ENCODE data around the gene WDR5. TPM values are rescaled to one million over a fixed set of nuclear protein-coding genes. Genes with fewer than 3 reads are reported as not detected.
A peak's percentile ranks its signal among the peaks of the same experiment; 100 is the strongest.

WDR5 gene
- total RNA-seq, 1 donor: 22.0 TPM

DNA sequence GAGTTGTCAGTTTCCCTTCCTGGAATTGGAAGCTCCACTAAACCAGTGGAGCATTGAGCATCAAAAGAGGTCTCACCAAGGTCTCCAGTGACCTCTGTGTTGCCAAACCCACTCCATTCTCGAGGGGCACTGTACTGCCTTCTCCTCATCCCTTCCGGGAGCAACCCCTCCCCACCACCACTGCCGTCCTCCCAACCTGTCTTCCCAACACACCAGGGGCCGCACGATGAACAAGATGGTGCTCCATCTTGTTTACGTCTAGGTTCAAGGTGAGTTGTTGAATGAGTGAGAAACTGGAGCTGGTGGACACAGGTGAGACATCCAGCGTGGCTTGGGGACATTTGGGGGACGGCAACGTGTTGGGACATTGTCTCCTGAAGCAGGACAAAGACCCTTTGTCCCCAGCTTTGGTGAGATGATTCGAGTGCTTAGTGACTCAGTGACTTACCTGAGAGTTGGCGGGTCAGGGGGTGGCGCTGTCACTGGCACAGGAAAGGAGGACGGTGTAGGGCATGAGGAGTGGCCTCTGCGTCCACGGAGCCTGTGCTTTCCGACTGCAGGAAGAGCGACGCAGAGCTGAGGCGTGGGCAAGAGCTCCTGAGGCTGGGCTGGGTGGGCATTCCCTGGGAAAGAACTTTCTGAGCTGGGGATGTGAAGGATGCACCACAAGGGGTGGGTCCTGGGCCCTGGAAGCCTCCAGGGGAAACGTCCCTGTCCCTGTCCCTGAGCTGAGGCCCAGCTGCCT is 73.3 kb downstream of the WDR5 start:
- DNase-seq (ENCODE audit: low read depth): no peak
- TF ChIP-seq, protein P1, sequence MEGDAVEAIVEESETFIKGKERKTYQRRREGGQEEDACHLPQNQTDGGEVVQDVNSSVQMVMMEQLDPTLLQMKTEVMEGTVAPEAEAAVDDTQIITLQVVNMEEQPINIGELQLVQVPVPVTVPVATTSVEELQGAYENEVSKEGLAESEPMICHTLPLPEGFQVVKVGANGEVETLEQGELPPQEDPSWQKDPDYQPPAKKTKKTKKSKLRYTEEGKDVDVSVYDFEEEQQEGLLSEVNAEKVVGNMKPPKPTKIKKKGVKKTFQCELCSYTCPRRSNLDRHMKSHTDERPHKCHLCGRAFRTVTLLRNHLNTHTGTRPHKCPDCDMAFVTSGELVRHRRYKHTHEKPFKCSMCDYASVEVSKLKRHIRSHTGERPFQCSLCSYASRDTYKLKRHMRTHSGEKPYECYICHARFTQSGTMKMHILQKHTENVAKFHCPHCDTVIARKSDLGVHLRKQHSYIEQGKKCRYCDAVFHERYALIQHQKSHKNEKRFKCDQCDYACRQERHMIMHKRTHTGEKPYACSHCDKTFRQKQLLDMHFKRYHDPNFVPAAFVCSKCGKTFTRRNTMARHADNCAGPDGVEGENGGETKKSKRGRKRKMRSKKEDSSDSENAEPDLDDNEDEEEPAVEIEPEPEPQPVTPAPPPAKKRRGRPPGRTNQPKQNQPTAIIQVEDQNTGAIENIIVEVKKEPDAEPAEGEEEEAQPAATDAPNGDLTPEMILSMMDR (IDR thresholded peaks at IDR 0.05; ENCODE audit: insufficient read depth, low read depth, low read length): no peak
- H3K4me3 ChIP-seq (ENCODE audit: low read depth, low read length): no peak overlapping the region

Small RNAs within 50 kb of the gene (small RNA-seq; reads per million reads assigned to genes)
- 535 reads per million, percentile 98 among the genes with 10 or more reads in this experiment for gene RNU6ATAC

Other genes starting within 250 kb of the WDR5 start
- gene VAV2, start 143.8 kb upstream of the WDR5 start, total RNA-seq: 9.7 and 13.4 TPM in 2 replicates
- gene BRD3OS, start 110.6 kb upstream of the WDR5 start, total RNA-seq: 18.4 and 22.9 TPM in 2 replicates
- gene BRD3, start 68.1 kb upstream of the WDR5 start, total RNA-seq: 3.5 and 5.2 TPM in 2 replicates
- not detected in 2 replicates for gene RNU6ATAC, start 28.5 kb downstream of the WDR5 start, total RNA-seq
- 14.2 and 16.0 TPM in 2 replicates for gene RXRA, start 190.4 kb downstream of the WDR5 start, total RNA-seq

All from fibroblast of villous mesenchyme (primary cell).